Endodermal cell (in vitro differentiated cells): ENCODE data around the gene FARSA. TPM values are rescaled to one million over a fixed set of nuclear protein-coding genes. Genes with fewer than 3 reads are reported as not detected.

Experiments
- DNase-seq: peaks from one replicate; pipeline ENCODE4 v3.0.0-alpha.2; 2017
- H3K27ac ChIP-seq: 2 replicates; pipeline ENCODE4 v1.5.1; 2013; ENCODE audit warnings: mild to moderate bottlenecking, low read depth, low read length, moderate library complexity
- H3K27me3 ChIP-seq: 2 replicates; pipeline ENCODE4 v1.6.1; 2013; ENCODE audit warnings: mild to moderate bottlenecking, low read length, moderate library complexity; ENCODE audit not compliant: insufficient read depth, control insufficient read depth, poor library complexity, severe bottlenecking
- H3K36me3 ChIP-seq: 2 replicates; pipeline ENCODE4 v1.7.0; 2013; ENCODE audit warnings: mild to moderate bottlenecking, low read length, moderate library complexity; ENCODE audit not compliant: control insufficient read depth, insufficient read depth
- H3K4me1 ChIP-seq: one replicate; pipeline ENCODE4 v1.7.0; 2013; ENCODE audit warnings: low read length; ENCODE audit not compliant: control insufficient read depth, insufficient read depth
- H3K4me3 ChIP-seq: 2 replicates; pipeline ENCODE4 v1.5.1; 2013; ENCODE audit warnings: mild to moderate bottlenecking, low read length, moderate library complexity
- H3K9ac ChIP-seq: 2 replicates; pipeline ENCODE4 v1.6.1; 2013; ENCODE audit warnings: mild to moderate bottlenecking, low read length, moderate library complexity; ENCODE audit not compliant: poor library complexity, severe bottlenecking; ENCODE audit errors: extremely low read depth
- H3K9me3 ChIP-seq: 2 replicates; pipeline ENCODE4 v1.6.1; 2013; ENCODE audit warnings: mild to moderate bottlenecking, low read length, moderate library complexity; ENCODE audit not compliant: control insufficient read depth
- H3K27ac Mint-ChIP-seq: 2 replicates; pipeline ENCODE4 v1.8.0; 2020; ENCODE audit warnings: mixed read lengths
- H3K27me3 Mint-ChIP-seq: 2 replicates; pipeline ENCODE4 v1.8.0; 2021; ENCODE audit warnings: mild to moderate bottlenecking, mixed read lengths; ENCODE audit not compliant: insufficient read depth
- H3K36me3 Mint-ChIP-seq: 2 replicates; pipeline ENCODE4 v1.8.0; 2020; ENCODE audit warnings: low read depth, mixed read lengths
- H3K4me1 Mint-ChIP-seq: 2 replicates; pipeline ENCODE4 v1.8.0; 2020; ENCODE audit warnings: mixed read lengths
- H3K4me3 Mint-ChIP-seq: 2 replicates; pipeline ENCODE4 v1.8.0; 2020; ENCODE audit warnings: mild to moderate bottlenecking, moderate library complexity, mixed read lengths
- H3K9me3 Mint-ChIP-seq: 2 replicates; pipeline ENCODE4 v1.8.0; 2020; ENCODE audit warnings: mild to moderate bottlenecking, mixed read lengths
- CTCF ChIP-seq: fragments of 200-600 bp; sonication (generic); conservative IDR thresholded peaks from 2 replicates; pipeline ENCODE4 v1.5.0; 2021; ENCODE audit warnings: antibody characterized with exemption, mild to moderate bottlenecking
- WGBS, 2 experiments: methylation state at CpG; one replicate each; pipeline versions ENCODE4 v1.1.5 to v1.1.7; 2013; ENCODE audit warnings: missing lambda C conversion rate in 2 of 2, mixed read lengths in 1 of 2; ENCODE audit not compliant: insufficient coverage in 1 of 2, insufficient read length in 1 of 2; 5-methylcytosine and 5-hydroxymethylcytosine counted together
- total RNA-seq, 2 donors: library from RNA; stranded (reverse); fragmentation: NEBNext Ultra II Directional in 1 of 2; extraction: Animal tissue kit (Norgen Biotek cat#: 25700) in 1 of 2; gene quantifications; 2 replicates in 1 of 2; 3 replicates in 1 of 2; pipeline ENCODE4 v1.2.1, GENCODE V29; 2021

Gene FARSA
- total RNA-seq, 2 donors from 2014 or later = 65.1 to 70.8 TPM

- Histone ChIP-seq H3K9me3 (no peaks in the 10 kb centered on the region), H3K27ac (no peak overlapping the region), H3K36me3 (peaks cover 39% of the 10 kb centered on the region), H3K4me3 (no peak overlapping the region), H3K27me3 (no peaks in the 10 kb centered on the region), H3K4me1 (no peaks in the 10 kb centered on the region), H3K9ac (no peak overlapping the region)
- H3K4me1 Mint-ChIP-seq = peaks cover 13% of the 10 kb centered on the region
- WGBS, 2 experiments = 89% methylated on average over 1 of the region's 1 CpG; no CpG with 5 or more reads in 1 of the 2 experiments
- H3K9me3 Mint-ChIP-seq = no peaks in the 10 kb centered on the region
- H3K27me3 Mint-ChIP-seq = no peaks in the 10 kb centered on the region
- H3K4me3 Mint-ChIP-seq = no peak overlapping the region
- H3K36me3 Mint-ChIP-seq = peaks cover 47% of the 10 kb centered on the region
- no peak for DNase-seq
- H3K27ac Mint-ChIP-seq = peak overlapping the region; percentile 86
- TF ChIP-seq CTCF = no peak
Observed at GRCh38 chr19:12954612-12954962, 21.1 kb upstream of the FARSA start.

GRCh38 chr19:12953799-12954611, 20.5 kb upstream of the FARSA start:
- Histone ChIP-seq H3K9ac (no peak overlapping the region), H3K36me3 (peaks cover 45% of the 10 kb centered on the region), H3K4me3 (no peak overlapping the region), H3K27me3 (no peaks in the 10 kb centered on the region), H3K4me1 (no peaks in the 10 kb centered on the region), H3K9me3 (no peaks in the 10 kb centered on the region), H3K27ac (no peak overlapping the region)
- WGBS, 2 experiments = 92% methylated on average over 7 to 12 of the region's 12 CpGs
- TF ChIP-seq CTCF = no peak
- Mint-ChIP-seq H3K4me1 (peaks cover 13% of the 10 kb centered on the region), H3K36me3 (peaks cover 52% of the 10 kb centered on the region), H3K4me3 (no peak overlapping the region), H3K9me3 (no peaks in the 10 kb centered on the region), H3K27ac (peak overlapping the region; percentile 86), H3K27me3 (no peaks in the 10 kb centered on the region)
- DNase-seq = no peak

- Mint-ChIP-seq H3K4me3 (no peak overlapping the region), H3K9me3 (no peaks in the 10 kb centered on the region), H3K36me3 (peaks cover 57% of the 10 kb centered on the region), H3K27me3 (no peaks in the 10 kb centered on the region), H3K27ac (no peak overlapping the region), H3K4me1 (peaks cover 13% of the 10 kb centered on the region)
- H3K4me1 ChIP-seq = no peaks in the 10 kb centered on the region
- DNase-seq = no peak
- H3K36me3 ChIP-seq = peaks cover 52% of the 10 kb centered on the region
- no peaks in the 10 kb centered on the region for H3K9me3 ChIP-seq
- no peak for TF ChIP-seq CTCF
- no peaks in the 10 kb centered on the region for H3K27me3 ChIP-seq
- H3K27ac ChIP-seq = no peak overlapping the region
- WGBS, 2 experiments = 93 to 94% methylated on average over 5 to 11 of the region's 11 CpGs
- H3K9ac ChIP-seq = no peak overlapping the region
- no peak overlapping the region for H3K4me3 ChIP-seq
Observed at GRCh38 chr19:12953138-12953798, 19.8 kb upstream of the FARSA start.
